CD4-positive, alpha-beta T cell treated with Interferon alpha-2 for 1 hour (primary cell): ENCODE data around the gene TOP2B.

Experiments used
- DNase-seq, 2 donors: peaks; one replicate each; pipeline ENCODE4 v3.0.0-alpha.2; 2020 to 2022

The TOP2B gene

GRCh38 chr3:25580534-25580933 is 84.2 kb downstream of the TOP2B start:
- DNase-seq: no peak

GRCh38 chr3:25578059-25578458 is 86.6 kb downstream of the TOP2B start:
- no peak for DNase-seq

DNA sequence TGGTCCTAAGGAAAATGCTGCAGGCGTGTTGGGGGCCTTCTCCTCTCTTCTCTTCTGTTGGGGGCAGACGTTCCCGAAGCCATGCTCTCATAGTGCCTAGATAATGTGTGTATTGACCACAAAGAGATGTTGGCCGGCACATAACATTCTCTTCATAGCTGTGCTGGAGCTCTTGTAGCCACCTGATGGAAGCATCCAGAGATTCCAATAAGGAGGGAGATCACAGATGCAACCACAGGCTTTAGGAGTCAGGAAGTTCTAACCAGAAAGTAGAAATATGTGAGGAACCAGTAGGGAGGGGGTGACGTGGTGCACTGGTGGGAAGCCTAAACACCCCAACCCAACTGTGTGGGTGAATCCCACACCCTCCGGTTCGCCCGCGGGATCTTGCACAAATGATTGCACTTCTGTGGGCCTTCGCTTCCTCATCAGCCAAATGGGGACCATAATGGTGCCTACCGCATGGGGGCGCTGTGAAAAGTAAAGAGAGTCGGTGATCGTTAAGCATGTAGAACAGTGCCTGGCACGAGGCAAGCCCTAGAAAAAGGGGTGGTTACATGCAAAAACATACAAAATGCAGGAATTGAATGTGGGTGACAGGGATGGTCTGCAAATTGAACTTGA is 87.8 kb downstream of the TOP2B start:
- no peak for DNase-seq

- DNase-seq: no peak
These were observed 88.6 kb downstream of the TOP2B start for GRCh38 chr3:25576146-25576545.

- DNase-seq: no peak
These were observed 89.7 kb downstream of the TOP2B start for GRCh38 chr3:25575001-25575400.

GRCh38 chr3:25574172-25574765 is 90.4 kb downstream of the TOP2B start:
- no peak for DNase-seq

DNA sequence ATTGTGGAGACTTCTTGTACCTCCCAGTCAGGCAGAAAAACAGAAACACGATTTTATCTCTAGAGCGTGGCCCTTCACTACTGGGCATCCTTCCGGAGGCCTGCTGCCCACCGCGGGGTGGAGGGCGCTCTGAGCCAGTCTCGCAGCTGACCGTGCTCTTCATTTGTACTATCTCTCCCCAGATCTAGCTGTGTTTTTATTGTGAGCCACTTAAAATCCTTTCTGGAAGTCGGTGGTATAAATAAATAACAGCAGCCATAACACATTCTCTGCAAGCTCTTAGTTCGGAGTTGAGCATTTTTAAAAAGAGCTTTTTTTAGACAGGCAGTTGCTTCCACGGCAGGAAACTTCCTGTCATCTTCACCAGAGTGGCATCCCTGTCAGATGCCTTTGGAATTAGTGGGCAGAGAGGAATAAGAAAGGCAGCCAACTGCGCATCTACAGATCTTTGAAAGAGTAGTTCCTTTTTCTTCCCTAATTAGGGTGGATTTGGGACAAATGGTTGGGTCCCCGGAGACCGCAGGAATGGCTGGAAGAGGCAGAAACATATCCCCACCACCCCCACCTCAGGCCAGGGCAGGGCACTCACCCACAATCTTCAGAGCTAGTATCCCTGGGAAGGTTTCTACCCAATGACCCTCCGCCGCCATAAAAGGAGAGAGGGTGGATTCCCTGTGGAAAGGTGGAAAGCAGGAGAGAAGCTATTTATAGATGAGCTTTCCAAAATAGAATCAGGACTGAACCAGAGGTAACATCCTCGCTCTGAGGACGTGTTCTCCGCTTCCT is 91.1 kb downstream of the TOP2B start:
- DNase-seq: no peak

- no peak for DNase-seq
These were observed 91.8 kb downstream of the TOP2B start for GRCh38 chr3:25572919-25573385.

- no peak for DNase-seq
These were observed 92.4 kb downstream of the TOP2B start for GRCh38 chr3:25572336-25572735.

- DNase-seq: no peak
These were observed 93.4 kb downstream of the TOP2B start for GRCh38 chr3:25571285-25571684.

DNA sequence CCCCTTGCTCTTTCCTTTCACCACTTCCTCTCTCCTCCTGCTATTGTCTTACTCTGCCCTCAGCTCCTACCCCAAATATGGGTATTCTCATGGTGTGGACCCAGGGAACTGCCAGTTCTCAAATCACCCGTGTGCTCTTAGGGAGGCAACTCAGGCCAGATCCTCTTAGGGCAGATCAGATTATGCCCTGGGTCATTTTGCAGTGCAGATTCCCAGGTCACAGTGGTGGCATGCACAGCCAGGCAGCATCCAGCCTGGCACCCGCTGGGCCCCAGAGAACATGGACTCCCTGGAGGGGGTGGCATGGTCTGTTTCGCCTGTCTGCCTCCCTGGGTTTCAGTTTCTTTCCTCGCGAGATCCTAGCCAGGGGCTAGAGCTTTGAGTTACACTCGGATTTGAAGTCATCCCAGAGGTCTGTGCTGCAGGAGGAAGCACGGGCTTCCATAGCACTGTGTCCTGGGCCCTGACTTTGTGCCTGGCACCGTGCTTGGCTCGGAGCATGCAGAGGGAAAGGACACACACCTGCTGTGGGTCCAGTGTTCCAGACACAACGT is 96.1 kb downstream of the TOP2B start:
- DNase-seq: no peak

DNA sequence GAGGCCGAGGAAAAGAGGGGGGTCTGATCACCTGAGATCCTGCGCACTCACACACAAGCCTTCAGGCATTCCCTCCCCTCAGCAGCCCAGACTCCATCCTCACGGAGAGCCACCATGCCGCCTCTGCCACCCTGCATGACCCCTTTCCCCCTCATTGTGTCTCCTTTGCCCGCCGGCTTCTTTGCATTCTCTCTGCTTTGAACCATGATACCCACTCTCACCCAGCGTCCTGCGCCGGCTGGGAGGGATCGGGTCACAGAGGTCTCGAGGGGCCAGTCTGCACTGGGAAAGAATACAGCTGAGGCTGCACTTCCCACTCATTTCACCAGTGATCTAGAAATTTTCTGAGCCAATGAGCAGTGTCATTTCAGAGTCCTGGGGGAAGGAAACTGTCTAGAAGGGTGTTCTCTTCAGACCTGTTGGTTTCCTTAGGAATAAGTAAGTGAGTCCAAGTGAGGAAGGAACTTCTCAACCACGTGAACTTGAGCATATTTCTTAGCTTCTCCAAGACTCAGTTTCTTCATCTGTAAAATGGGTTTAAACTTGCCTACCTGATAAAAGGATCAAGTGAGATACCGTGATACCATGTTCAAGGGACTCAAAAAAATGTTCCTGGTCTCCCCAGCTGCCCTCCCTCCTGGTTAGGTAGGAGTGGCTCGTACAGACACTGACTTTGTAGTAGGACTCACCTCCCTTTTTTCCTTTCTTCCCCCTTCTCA is 96.7 kb downstream of the TOP2B start:
- no peak for DNase-seq

DNA sequence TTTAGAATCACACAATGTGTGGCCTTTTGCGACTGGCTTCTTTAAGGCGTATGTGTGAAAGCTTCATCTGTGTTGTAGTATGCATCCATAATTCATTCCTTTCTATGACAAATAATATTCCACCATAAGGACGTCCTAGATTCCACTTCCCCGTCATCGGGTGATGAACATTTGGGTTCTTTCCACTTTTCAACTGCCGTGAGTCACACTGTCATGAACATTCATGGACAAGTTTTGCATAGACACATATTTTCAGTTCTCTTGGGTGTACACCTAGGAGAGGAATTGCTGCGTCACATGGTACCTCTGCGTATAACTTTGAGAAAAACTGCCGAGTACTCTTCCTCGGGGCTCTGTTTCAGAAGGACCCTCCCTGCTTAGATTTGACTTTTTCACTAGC is 97.3 kb downstream of the TOP2B start:
- DNase-seq: no peak

- DNase-seq: no peak
These were observed 98.3 kb downstream of the TOP2B start for GRCh38 chr3:25566358-25566920.

GRCh38 chr3:25565807-25566206 is 98.9 kb downstream of the TOP2B start:
- no peak for DNase-seq

DNA sequence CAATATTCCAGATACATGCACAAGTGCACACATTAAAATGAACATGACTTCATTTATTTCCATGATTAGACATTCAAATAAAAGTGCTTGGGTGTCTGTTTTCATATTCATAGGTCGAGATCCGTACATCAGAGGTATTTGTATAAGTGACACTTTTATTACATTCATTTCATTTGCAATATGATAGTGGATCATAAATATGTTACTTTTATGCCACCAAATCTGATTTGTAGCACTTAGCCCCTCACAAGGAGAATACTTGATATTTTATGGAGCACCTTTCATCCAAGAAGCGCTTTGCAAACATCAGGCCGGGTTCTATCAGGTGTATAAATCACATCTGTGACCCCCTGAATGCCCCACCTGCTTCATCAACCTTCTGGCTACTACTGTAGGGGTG is 100.6 kb downstream of the TOP2B start:
- DNase-seq: no peak

DNA sequence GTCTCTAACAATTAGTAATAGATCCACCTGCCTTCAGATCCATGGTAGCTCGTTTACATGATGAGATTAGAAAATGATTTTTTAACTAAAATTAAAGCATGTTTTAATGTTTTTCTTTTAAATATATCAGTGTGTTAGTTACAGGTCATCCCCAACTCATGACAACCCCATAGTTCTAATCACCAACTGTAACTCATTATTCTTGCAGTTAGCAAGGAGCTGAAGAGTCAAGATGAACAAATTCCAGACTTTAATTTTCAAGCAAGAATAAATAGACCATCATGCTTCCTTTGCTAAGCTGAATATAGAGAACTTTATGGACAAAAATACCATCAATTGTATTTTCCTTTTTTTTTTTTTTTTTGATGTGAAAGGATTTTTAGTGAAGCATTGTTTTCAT is 101.1 kb downstream of the TOP2B start:
- DNase-seq: no peak

- DNase-seq: no peak
These were observed 105.9 kb downstream of the TOP2B start for GRCh38 chr3:25558796-25559195.

DNA sequence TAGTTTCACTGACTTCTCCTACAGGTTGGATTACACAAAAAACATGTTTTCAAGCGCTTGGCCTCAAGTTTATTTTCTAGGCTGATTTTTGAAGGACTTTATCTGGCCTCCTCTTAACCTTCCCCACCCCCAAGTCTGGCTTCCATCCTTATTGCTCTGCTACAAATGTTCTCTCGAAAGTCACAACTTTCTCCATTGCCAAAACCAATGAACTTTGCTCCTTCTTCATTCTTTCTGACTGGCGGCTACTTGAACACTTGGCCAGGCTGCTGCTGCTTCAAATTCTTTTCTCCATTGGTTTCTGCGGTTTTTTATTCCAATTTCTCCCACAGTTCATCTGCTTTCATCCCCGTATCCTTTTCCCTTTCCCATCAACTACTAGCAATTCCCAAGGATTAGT is 106.6 kb downstream of the TOP2B start:
- DNase-seq: no peak

DNA sequence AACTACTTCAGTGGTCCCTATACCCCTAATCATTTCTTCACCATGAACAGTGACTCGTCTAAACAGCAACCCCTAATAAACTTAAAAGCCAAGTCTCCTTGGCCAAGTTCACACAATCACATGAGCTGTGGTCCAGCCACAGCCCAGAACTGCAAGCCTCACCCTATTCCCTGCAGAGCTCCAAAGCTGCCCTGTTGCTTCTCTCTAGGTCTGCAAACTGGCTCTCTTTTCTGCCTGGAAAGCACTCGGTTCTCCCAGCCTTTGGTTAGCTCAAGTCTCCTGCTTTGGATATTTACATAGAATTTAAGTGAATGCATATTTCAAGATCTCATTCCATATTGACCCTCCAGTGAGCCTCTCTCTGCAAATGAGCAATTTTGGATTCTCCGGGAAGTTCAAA is 107.0 kb downstream of the TOP2B start:
- DNase-seq: no peak

GRCh38 chr3:25556447-25556846 is 108.3 kb downstream of the TOP2B start:
- DNase-seq: no peak

DNA sequence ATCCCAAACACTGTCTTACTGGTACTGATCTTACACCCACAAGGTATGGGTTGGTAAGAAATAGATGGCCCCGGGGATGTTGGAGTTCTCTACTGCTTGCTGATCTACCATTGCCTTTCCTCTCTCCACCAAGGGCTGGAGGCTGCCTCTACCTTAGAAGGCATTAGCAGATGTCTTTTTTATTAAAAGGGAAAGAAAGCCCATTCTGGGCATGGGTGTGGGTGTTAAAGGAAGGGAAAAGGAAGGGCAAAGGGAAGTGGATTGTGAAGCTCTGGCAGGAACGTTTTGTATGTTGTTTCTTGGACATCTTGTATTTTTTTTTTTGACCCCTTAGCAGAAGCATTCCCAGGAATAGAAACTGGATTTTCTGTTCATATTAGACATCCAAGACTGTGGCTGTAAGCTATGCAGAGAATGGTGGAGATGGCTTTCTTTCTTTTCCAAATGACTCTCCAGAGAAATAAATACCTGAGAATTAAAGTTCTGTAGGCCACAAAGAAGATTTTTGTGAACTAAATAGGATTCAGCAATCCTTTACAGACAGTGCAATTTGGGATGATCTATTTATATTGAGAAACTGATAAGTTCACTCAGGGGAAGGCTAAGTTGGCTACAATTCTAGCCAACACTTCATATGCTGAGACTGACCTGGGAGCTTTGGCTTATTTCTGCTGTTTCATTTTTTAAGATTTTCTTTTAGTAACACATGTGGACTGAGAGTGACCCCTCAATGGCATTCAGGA is 108.8 kb downstream of the TOP2B start:
- no peak for DNase-seq
